Measurements from ENCODE around the gene NTRK3.
"Not testable (repeated sequence)": the region's sequence is repeated elsewhere in the genome, so short reads cannot be mapped to it uniquely, and the experiment has no call there.

NTRK3 gene

DNA sequence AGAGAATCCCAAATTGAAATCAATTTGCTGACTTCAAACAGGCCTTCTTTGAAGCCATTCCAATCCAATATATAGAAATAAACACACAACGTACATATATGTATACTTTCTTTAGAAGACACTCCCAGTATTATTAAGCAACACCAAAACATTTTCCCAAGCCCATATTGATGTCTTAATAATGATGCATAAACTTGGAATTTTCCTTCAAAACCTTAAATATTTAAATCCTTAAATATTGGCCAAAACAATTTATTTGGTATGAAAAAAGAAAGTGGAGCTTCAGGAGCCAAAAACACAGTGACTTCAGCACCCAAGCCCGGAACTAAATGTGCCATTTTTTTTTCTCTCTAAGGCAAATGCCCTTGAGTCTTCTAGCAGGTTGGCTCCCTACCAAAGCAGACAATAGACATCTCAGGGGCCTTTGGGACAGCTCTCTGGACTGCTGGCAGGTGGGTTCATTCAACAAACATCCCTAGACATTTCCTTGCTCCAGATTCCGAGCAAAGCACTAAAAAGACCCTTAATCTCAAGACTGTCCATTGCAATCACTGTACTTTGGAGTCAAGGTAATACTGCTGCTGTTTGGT lies 384.7 kb downstream of the NTRK3 start:
- no peak for DNase-seq

- DNase-seq, result no peak
Observed at GRCh38 chr15:87871258-87871681, 385.3 kb downstream of the NTRK3 start.

- no peak for DNase-seq
Observed at GRCh38 chr15:87866961-87867360, 389.6 kb downstream of the NTRK3 start.

- DNase-seq, result no peak
Observed at GRCh38 chr15:87863152-87863551, 393.4 kb downstream of the NTRK3 start.

- DNase-seq, result no peak
Observed at GRCh38 chr15:87860743-87861142, 395.8 kb downstream of the NTRK3 start.

- no peak for DNase-seq
Observed at GRCh38 chr15:87858651-87859050, 397.9 kb downstream of the NTRK3 start.

DNA sequence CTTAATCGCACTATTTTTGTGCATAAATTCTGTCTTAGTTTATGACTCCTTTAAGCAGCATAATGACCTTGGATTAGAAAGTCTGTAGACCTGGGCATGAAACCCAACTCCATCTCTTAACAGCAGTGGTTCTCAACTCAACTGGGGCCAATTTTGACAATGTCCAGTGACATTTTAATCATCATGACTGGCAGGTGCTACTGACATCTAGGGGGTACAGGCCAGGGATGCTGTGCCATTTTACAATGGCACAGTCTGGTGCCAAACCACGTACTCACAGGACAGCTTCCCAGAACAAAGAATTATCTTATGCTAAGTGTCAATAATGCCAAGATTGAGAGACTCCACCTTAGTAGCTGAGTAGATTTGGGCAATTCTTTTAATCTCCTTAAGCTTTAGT lies 405.0 kb downstream of the NTRK3 start:
- no peak for DNase-seq

GRCh38 chr15:87850916-87851315 lies 405.6 kb downstream of the NTRK3 start:
- no peak for DNase-seq

DNA sequence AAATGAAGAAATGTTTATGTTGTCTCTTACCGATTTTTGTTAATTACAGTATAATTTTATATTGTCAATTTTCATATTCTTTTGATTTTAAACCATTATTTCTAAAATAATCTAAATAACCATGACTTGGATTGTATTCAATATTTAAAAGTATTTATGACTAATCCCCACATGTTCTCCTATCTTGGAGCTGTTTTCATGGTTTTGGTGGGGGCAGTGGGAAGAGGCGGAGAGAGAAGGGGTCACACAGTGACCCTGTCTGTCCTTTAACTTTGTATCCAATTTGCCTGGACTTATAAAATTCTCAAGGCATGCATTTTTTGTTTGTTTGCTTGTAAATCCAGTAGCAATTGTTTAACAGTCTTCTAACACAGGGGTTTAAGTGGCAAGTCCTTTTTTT lies 407.4 kb downstream of the NTRK3 start:
- DNase-seq, result no peak

GRCh38 chr15:87848012-87848411 lies 408.5 kb downstream of the NTRK3 start:
- DNase-seq, result no peak

DNA sequence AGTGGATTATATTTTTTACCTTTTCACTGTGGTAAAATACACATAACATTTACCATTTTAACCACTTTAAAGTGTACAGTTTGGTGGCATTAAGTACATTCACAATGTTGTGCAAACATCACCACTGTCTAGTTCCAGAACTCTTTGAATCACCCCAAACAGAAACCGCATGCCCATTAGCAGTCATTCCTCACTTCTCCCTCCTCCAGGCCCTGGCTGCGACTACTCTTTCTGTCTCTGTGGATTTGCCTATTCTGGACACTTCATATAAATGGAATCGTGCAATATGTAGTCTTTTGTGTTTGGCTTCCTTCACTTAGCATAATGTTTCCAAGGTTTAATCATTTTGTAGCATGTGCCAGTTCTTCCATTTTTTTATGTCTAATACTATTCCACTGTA lies 409.8 kb downstream of the NTRK3 start:
- DNase-seq, result no peak

DNA sequence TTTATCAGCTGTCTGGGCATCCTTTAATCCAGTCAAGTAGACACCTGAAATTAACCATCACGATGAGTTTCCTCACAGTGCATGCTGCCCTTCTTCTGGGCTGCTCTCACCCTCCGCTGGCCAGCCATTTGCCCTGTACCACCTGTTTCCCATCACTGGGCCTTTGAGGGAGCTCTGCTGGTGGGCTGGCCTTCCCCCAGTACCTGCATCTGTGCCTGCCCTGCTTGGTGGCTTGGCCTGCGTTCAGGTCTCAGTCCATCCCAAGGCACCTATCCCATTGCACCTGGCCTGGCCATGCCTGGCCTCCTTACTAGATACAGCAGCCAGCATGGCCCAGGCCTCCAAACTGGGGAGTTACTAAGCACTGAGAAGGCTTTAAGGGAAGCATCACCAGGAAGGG lies 413.2 kb downstream of the NTRK3 start:
- no peak for DNase-seq

GRCh38 chr15:87841426-87841998 lies 415.0 kb downstream of the NTRK3 start:
- no peak for DNase-seq

DNA sequence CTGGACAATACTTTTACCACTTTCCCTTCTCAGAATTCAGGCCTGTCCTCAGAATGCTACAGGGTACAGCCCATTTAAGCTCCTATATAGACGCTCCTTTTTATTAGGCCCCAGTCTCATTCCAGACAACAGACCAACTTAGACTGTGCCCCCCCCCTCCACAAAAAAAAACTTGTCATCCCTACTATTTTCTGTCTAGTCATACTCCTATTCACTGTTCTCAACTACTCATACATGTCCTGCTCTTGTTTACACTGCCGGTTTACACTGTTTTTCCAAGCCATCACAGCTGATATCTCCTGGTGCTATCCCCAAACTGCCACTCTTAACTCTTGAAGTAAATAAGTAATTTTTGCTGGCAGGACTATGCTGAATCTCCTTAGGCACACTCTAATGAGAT lies 420.7 kb downstream of the NTRK3 start:
- not testable (repeated sequence) for DNase-seq

DNA sequence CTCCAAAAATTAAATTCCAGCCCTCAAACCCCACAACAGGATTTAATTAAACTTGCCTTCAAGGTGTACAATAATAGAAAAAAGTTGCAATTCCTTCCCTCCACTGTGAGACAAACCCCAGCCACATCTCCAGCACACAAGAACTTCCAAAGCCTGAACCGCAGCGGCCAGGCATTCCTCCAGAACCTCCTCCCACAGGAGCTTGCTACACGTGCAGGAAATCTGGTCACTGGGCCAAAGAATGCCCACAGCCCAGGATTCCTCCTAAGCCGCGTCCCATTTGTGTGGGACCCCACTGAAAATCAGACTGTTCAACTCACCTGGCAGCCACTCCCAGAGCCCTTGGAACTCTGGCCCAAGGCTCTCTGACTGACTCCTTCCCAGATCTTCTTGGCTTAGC lies 423.2 kb downstream of the NTRK3 start:
- DNase-seq, result not testable (repeated sequence)

GRCh38 chr15:87829332-87830050 lies 427.0 kb downstream of the NTRK3 start:
- peak in 1 of 2 donors; percentile 8 for DNase-seq

DNA sequence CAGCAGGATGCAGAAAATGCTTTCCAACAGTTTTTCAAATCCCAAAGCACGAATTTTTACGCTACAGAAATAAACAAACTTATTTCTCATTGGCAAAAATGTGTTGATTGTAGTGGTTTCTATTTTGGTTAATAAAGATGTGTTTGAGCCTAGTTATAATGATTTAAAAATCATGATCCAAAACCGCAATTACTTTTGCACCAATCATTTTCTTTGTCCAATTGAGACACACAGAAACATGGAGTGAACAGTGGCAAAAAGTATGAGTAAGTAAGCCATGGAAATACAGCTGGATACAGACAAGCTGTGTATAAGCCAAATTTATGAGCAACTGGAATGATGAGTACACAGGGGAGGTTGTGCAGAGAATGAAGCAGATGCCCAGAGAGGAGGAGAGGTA lies 427.9 kb downstream of the NTRK3 start:
- no peak for DNase-seq

DNA sequence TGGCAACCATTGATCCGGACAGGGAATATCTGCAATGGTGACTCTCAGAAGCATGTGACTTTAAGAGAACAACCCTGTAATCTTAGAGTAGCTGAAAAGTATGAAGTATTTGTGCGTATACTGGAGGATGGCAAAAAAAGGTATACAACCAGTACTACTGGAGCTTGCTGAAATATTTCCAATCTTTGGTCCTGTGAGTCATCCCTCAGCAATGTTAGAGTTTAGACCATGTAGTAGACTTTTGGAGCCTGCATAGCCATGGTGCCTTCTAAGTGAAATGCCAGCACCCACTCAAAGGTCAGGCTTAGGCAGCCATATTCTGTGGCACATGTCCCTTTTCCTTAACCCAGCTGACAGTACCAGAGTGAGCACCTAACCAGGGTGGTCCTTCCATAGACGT lies 429.4 kb downstream of the NTRK3 start:
- no peak for DNase-seq

GRCh38 chr15:87826119-87826747 lies 430.3 kb downstream of the NTRK3 start:
- no peak for DNase-seq

GRCh38 chr15:87818756-87819155 lies 437.8 kb downstream of the NTRK3 start:
- no peak for DNase-seq

GRCh38 chr15:87817553-87817952 lies 439.0 kb downstream of the NTRK3 start:
- no peak for DNase-seq

DNA sequence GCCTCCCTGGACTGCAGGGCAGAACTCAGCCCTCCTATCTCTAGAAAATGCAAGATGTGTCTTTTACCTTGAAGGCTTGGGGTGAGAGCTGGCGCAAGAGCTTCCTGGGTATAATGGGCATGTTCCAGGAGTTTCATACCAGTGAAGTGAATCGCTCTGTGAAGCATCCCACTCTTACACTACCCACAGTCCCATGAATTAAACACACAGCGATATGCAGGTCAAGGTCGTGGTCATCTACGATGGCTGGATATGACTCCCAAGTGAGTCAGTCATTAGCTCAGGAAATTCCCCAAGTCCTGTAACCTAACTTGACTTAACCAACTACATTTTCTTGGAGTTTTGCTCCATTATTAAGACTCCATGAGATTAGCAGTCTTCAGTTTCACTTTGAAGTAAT lies 439.7 kb downstream of the NTRK3 start:
- DNase-seq, result no peak

DNA sequence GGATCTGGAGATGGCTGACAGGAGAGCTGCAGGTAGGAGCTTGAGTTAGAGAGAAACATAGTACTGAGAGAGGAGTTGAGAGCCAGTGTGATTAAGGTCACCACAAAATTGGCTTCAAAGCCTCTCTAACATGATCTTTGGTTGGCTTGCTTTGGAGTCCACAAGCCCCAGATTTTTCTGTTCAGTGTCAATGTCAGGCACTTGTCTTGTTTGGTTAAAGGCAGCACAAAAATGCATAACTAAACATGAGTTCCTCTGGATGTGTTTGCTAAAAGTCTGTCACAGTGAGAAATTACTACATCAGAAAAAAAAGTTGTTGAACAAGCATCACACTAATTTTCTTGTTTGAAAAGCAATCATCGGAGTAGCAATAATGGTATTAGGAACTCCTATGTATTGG lies 440.5 kb downstream of the NTRK3 start:
- no peak for DNase-seq
